Measurements from ENCODE around the gene SP1. TPM values are rescaled to one million over a fixed set of nuclear protein-coding genes. Genes with fewer than 3 reads are reported as not detected.

SP1 gene
- total RNA-seq, 3 donors from 2014 or later (not counting 1 experiment from before 2014, with no cell fraction given) = 84.6 to 96.3 (median 88.5) TPM

GRCh38 chr12:53454707-53455106 is 74.7 kb downstream of the SP1 start:
- Histone ChIP-seq H3K36me3 (ENCODE audit: control insufficient read depth, insufficient read depth, low read length) (peaks cover 56% of the 10 kb centered on the region), H3K4me3 (ENCODE audit: low read length) (no peak overlapping the region), H3K9me3 (ENCODE audit: control insufficient read depth, insufficient read depth, low read length) (no peaks in the 10 kb centered on the region), H3K27ac (ENCODE audit: low read length) (no peak overlapping the region), H3K4me1 (ENCODE audit: control insufficient read depth, insufficient read depth, low read length) (peaks cover 4% of the 10 kb centered on the region), H3K27me3 (ENCODE audit: control insufficient read depth, insufficient read depth, low read length) (no peaks in the 10 kb centered on the region)
- Mint-ChIP-seq H3K4me3 (no peak overlapping the region), H3K27me3 (ENCODE audit: low read depth in 2 of 2) (no peaks in the 10 kb centered on the region), H3K27ac (peak overlapping the region; percentile 53 to 86), H3K36me3 (peaks cover 25% of the 10 kb centered on the region), H3K4me1 (peaks cover 34 to 35% of the 10 kb centered on the region in 2 donors), H3K9me3 (no peaks in the 10 kb centered on the region)
- no peak for DNase-seq
- intact Hi-C loops (cut with micrococcal nuclease) = no loop called here
- ATAC-seq = no peak
- 90% methylated on average over 2 of the region's 3 CpGs for WGBS (ENCODE audit: insufficient coverage)
- TF ChIP-seq CTCF (IDR thresholded peaks at IDR 0.05) = no peak

- Histone ChIP-seq H3K27me3 (ENCODE audit: control insufficient read depth, insufficient read depth, low read length) (no peaks in the 10 kb centered on the region), H3K4me3 (ENCODE audit: low read length) (no peak overlapping the region), H3K36me3 (ENCODE audit: control insufficient read depth, insufficient read depth, low read length) (peaks cover 77% of the 10 kb centered on the region), H3K9me3 (ENCODE audit: control insufficient read depth, insufficient read depth, low read length) (no peaks in the 10 kb centered on the region), H3K4me1 (ENCODE audit: control insufficient read depth, insufficient read depth, low read length) (peaks cover 4% of the 10 kb centered on the region), H3K27ac (ENCODE audit: low read length) (no peak overlapping the region)
- ATAC-seq (no peak), DNase-seq (no peak)
- TF ChIP-seq CTCF (IDR thresholded peaks at IDR 0.05) = no peak
- Mint-ChIP-seq H3K4me1 (peaks cover 41 to 43% of the 10 kb centered on the region in 2 donors), H3K36me3 (peaks cover 39% of the 10 kb centered on the region), H3K9me3 (no peaks in the 10 kb centered on the region), H3K27me3 (ENCODE audit: low read depth in 2 of 2) (no peaks in the 10 kb centered on the region), H3K27ac (no peak overlapping the region), H3K4me3 (no peak overlapping the region)
- WGBS (ENCODE audit: insufficient coverage) = 97% methylated on average over 5 of the region's 6 CpGs
- intact Hi-C loops (cut with micrococcal nuclease) = no loop called here
Measured at GRCh38 chr12:53456654-53457366, 76.8 kb downstream of the SP1 start.

- no peak overlapping the region for H3K4me3 ChIP-seq (ENCODE audit: low read length)
- Mint-ChIP-seq H3K27ac (no peak overlapping the region), H3K36me3 (peaks cover 39% of the 10 kb centered on the region), H3K4me1 (peaks cover 29 to 39% of the 10 kb centered on the region in 2 donors), H3K27me3 (ENCODE audit: low read depth in 2 of 2) (no peaks in the 10 kb centered on the region), H3K9me3 (no peaks in the 10 kb centered on the region), H3K4me3 (no peak overlapping the region)
- no peaks in the 10 kb centered on the region for H3K27me3 ChIP-seq (ENCODE audit: control insufficient read depth, insufficient read depth, low read length)
- WGBS (ENCODE audit: insufficient coverage) = 98% methylated on average over 4 of the region's 4 CpGs
- H3K36me3 ChIP-seq (ENCODE audit: control insufficient read depth, insufficient read depth, low read length) = peaks cover 100% of the 10 kb centered on the region
- intact Hi-C loops (cut with micrococcal nuclease) = no loop called here
- DNase-seq = no peak
- no peak for ATAC-seq
- no peak for TF ChIP-seq CTCF (IDR thresholded peaks at IDR 0.05)
- no peaks in the 10 kb centered on the region for H3K9me3 ChIP-seq (ENCODE audit: control insufficient read depth, insufficient read depth, low read length)
- H3K4me1 ChIP-seq (ENCODE audit: control insufficient read depth, insufficient read depth, low read length) = no peaks in the 10 kb centered on the region
- no peak overlapping the region for H3K27ac ChIP-seq (ENCODE audit: low read length)
Measured at GRCh38 chr12:53459097-53459496, 79.1 kb downstream of the SP1 start.

GRCh38 chr12:53461059-53461458 is 81.1 kb downstream of the SP1 start:
- Mint-ChIP-seq H3K4me1 (peaks cover 29 to 33% of the 10 kb centered on the region in 2 donors), H3K27me3 (ENCODE audit: low read depth in 2 of 2) (no peaks in the 10 kb centered on the region), H3K9me3 (no peaks in the 10 kb centered on the region), H3K4me3 (no peak overlapping the region), H3K36me3 (peaks cover 30% of the 10 kb centered on the region), H3K27ac (peak overlapping the region; percentile 9 to 41)
- Histone ChIP-seq H3K27ac (ENCODE audit: low read length) (no peak overlapping the region), H3K27me3 (ENCODE audit: control insufficient read depth, insufficient read depth, low read length) (no peaks in the 10 kb centered on the region), H3K36me3 (ENCODE audit: control insufficient read depth, insufficient read depth, low read length) (peaks cover 99% of the 10 kb centered on the region), H3K4me1 (ENCODE audit: control insufficient read depth, insufficient read depth, low read length) (no peaks in the 10 kb centered on the region), H3K4me3 (ENCODE audit: low read length) (no peak overlapping the region), H3K9me3 (ENCODE audit: control insufficient read depth, insufficient read depth, low read length) (no peaks in the 10 kb centered on the region)
- no peak for DNase-seq
- no peak for TF ChIP-seq CTCF (IDR thresholded peaks at IDR 0.05)
- intact Hi-C loops (cut with micrococcal nuclease) = no loop called here
- 93% methylated on average over 3 of the region's 3 CpGs for WGBS (ENCODE audit: insufficient coverage)
- ATAC-seq = no peak

Data from natural killer cell (primary cell).